K562 (cell line): ENCODE data around the gene SFN. TPM values are rescaled to one million over a fixed set of nuclear protein-coding genes. Genes with fewer than 3 reads are reported as not detected.

Experiments
- ATAC-seq: fragments of 200-7000 bp; cut with Tn5 transposase; 3 replicates; pipeline ENCODE4 v1.9.1; 2020; ENCODE audit warnings: moderate library complexity
- BruUV-seq: library from RNA; stranded (reverse); fragments of 400-500 nt; replicated peaks from 2 replicates; lab custom pipeline; 2021; lab: Mats Ljungman, UMichigan
- CTCF ChIA-PET: fragments of 300-600 bp; formaldehyde crosslinking; extraction: SDS; loops from one replicate; lab custom pipeline; 2021; ENCODE audit warnings: low intra/inter-chr PET ratio; lab: Yijun Ruan, JAX
- POLR2A ChIA-PET: fragments of 300-600, 350-650 bp; sonication (Branson Sonifier 250); formaldehyde crosslinking; extraction: SDS; loops from one replicate; lab custom pipeline; 2021; ENCODE audit warnings: antibody characterized with exemption, inconsistent platforms; lab: Yijun Ruan, JAX
- DNase-seq, 4 experiments: peaks; one replicate each; pipeline versions ENCODE4 v3.0.0 to v3.0.0-alpha.2; 2011 to 2018; ENCODE audit warnings: low spot score in 3 of 4, mixed read lengths in 3 of 4; ENCODE audit errors: extremely low read depth in 1 of 4
- FAIRE-seq: peaks from 2 replicates; lab custom pipeline; 2011; peaks lifted over from hg19 to GRCh38; lab: Jason Lieb, UNC
- H2AFZ ChIP-seq: 2 replicates; pipeline ENCODE4 v1.6.0; 2011; ENCODE audit warnings: low read depth, low read length, control low read depth, inconsistent platforms
- H3K27ac ChIP-seq: fragments of 200-600 bp; 3 replicates; pipeline ENCODE4 v1.8.0; 2011; ENCODE audit warnings: low read depth, mild to moderate bottlenecking, control low read depth, inconsistent platforms, low read length, moderate library complexity, mixed read lengths; ENCODE audit errors: extremely low read depth
- H3K27me3 ChIP-seq, 2 experiments: fragments of 300-600 bp in 1 of 2; 2 replicates in 1 of 2; 3 replicates in 1 of 2; pipeline versions ENCODE4 v1.6.0 to v1.8.0; 2011; ENCODE audit warnings: inconsistent platforms in 2 of 2, low read length in 2 of 2, mild to moderate bottlenecking in 1 of 2, mixed read lengths in 1 of 2, moderate library complexity in 1 of 2; ENCODE audit not compliant: control insufficient read depth in 2 of 2, insufficient read depth in 2 of 2
- H3K36me3 ChIP-seq: fragments of 300-600 bp; 3 replicates; pipeline ENCODE4 v1.8.0; 2011; ENCODE audit warnings: mild to moderate bottlenecking, low read length, inconsistent platforms; ENCODE audit not compliant: control insufficient read depth, insufficient read depth
- H3K4me1 ChIP-seq, 2 experiments: fragments of 200-600 bp in 1 of 2; replicated peaks in 1 of 2; 2 replicates in 1 of 2; 3 replicates in 1 of 2; pipeline versions ENCODE4 v1.5.1 to v1.8.0; 2011; ENCODE audit warnings: inconsistent platforms in 2 of 2, low read length in 2 of 2, mild to moderate bottlenecking in 1 of 2, mixed read lengths in 1 of 2, moderate library complexity in 1 of 2; ENCODE audit not compliant: control insufficient read depth in 2 of 2, insufficient read depth in 2 of 2
- H3K4me2 ChIP-seq: 2 replicates; pipeline ENCODE4 v1.6.1; 2011; ENCODE audit warnings: low read length, control low read depth, inconsistent platforms, mixed read lengths; ENCODE audit not compliant: insufficient read depth
- H3K4me3 ChIP-seq: fragments of 200-600 bp; sonication (generic), shearing (Covaris generic); 2 replicates; pipeline ENCODE4 v1.5.1; 2016; ENCODE audit warnings: control low read depth, inconsistent platforms
- H3K79me2 ChIP-seq: fragments of 200-600 bp; 3 replicates; pipeline ENCODE4 v1.8.0; 2011; ENCODE audit warnings: low read length, inconsistent platforms; ENCODE audit not compliant: control insufficient read depth, insufficient read depth
- H3K9ac ChIP-seq, 2 experiments: 2 replicates each; pipeline versions ENCODE4 v1.6.0 to v1.6.1; 2011; ENCODE audit warnings: low read depth in 2 of 2, low read length in 2 of 2, control low read depth in 1 of 2, inconsistent platforms in 1 of 2, mild to moderate bottlenecking in 1 of 2, mixed read lengths in 1 of 2; ENCODE audit not compliant: insufficient read depth in 1 of 2
- H3K9me1 ChIP-seq: one replicate; pipeline ENCODE4 v1.6.0; 2011; ENCODE audit warnings: inconsistent platforms, mild to moderate bottlenecking, low read length, moderate library complexity; ENCODE audit not compliant: control insufficient read depth, insufficient read depth
- H3K9me3 ChIP-seq: replicated peaks from 2 replicates; pipeline ENCODE4 v1.5.1; 2011; ENCODE audit warnings: low read depth, low read length, inconsistent platforms; ENCODE audit not compliant: control insufficient read depth, insufficient read depth
- H4K20me1 ChIP-seq: replicated peaks from 2 replicates; pipeline ENCODE4 v1.6.1; 2011; ENCODE audit warnings: low read length, inconsistent platforms, mixed read lengths; ENCODE audit not compliant: control insufficient read depth, insufficient read depth
- AFF1 ChIP-seq, 2 experiments: fragments of 450-650 bp; IDR thresholded peaks; 2 replicates each; pipeline ENCODE4 v1.6.1; 2018; ENCODE audit warnings: mild to moderate bottlenecking in 2 of 2, low read depth in 1 of 2; ENCODE audit not compliant: partially characterized antibody in 2 of 2
- CEBPG ChIP-seq, 3 experiments: fragments of 200-800 bp in 1 of 3; sonication (Bioruptor generic) in 1 of 3; sonication (generic) in 1 of 3; formaldehyde crosslinking in 1 of 3; IDR thresholded peaks in 2 of 3; conservative IDR thresholded peaks in 1 of 3; 2 replicates each; pipeline versions ENCODE4 v1.6.1 to v1.8.0; 2016 to 2022; ENCODE audit warnings: missing compliant biosample characterization in 2 of 3, missing genetic modification characterization in 2 of 3, mild to moderate bottlenecking in 1 of 3, missing genetic modification reagents in 1 of 3
- FOXJ2 ChIP-seq: fragments of 200-800 bp; sonication (Bioruptor generic); IDR thresholded peaks from 2 replicates; pipeline ENCODE4 v1.6.1; 2016; ENCODE audit warnings: missing genetic modification characterization, missing compliant biosample characterization
- HMBOX1 ChIP-seq: sonication (generic); IDR thresholded peaks from 2 replicates; pipeline ENCODE4 v1.6.1; 2016
- IRF1 ChIP-seq: sonication (generic); formaldehyde crosslinking; IDR thresholded peaks from 2 replicates; pipeline ENCODE4 v1.8.0; 2022; ENCODE audit warnings: missing genetic modification reagents, mild to moderate bottlenecking, borderline replicate concordance
- NCOR1 ChIP-seq: fragments of 450-650 bp; IDR thresholded peaks from 2 replicates; pipeline ENCODE4 v1.6.1; 2016; ENCODE audit warnings: mild to moderate bottlenecking, moderate library complexity
- NFIC ChIP-seq: fragments of 450-650 bp; IDR thresholded peaks from 2 replicates; pipeline ENCODE4 v1.6.1; 2017; ENCODE audit warnings: mild to moderate bottlenecking, inconsistent platforms
- NR2C2 ChIP-seq, 2 experiments: fragments of 200-800 bp in 1 of 2; sonication (Bioruptor generic) in 1 of 2; sonication (generic) in 1 of 2; formaldehyde crosslinking in 1 of 2; IDR thresholded peaks; 2 replicates each; pipeline versions ENCODE4 v1.6.1 to v1.8.0; 2016 to 2022; ENCODE audit warnings: mild to moderate bottlenecking in 1 of 2, missing compliant biosample characterization in 1 of 2, missing genetic modification characterization in 1 of 2, missing genetic modification reagents in 1 of 2
- PHF20 ChIP-seq: fragments of 450-650 bp; IDR thresholded peaks from 2 replicates; pipeline ENCODE4 v1.6.1; 2018; ENCODE audit not compliant: partially characterized antibody
- STAT5A ChIP-seq: IDR thresholded peaks from 2 replicates; pipeline ENCODE4 v1.6.1; 2012; ENCODE audit warnings: low read length, inconsistent platforms, borderline replicate concordance
- ZNF583 ChIP-seq: fragments of 250-450 bp; sonication (Bioruptor Pico); IDR thresholded peaks from 2 replicates; pipeline ENCODE4 v1.4.0; 2020
- WGBS: fragments of 100-300 bp; shearing (Covaris generic); methylation state at CpG from one replicate; pipeline ENCODE4 v1.1.6; 2016; ENCODE audit warnings: low coverage, mixed read lengths; ENCODE audit not compliant: insufficient coverage; ENCODE audit errors: missing lambda C conversion rate; 5-methylcytosine and 5-hydroxymethylcytosine counted together
- in situ Hi-C: fragments of 300-500 bp; cut with MboI; formaldehyde crosslinking; loops from 4 replicates; pipeline ENCODE4 v1.15.0; 2018; ENCODE audit warnings: inconsistent platforms, mixed read lengths
- intact Hi-C: fragments of 100-400 bp; cut with micrococcal nuclease; formaldehyde crosslinking; loops from 2 replicates; pipeline ENCODE4 v1.14.2; 2022
- polyA plus RNA-seq, 8 experiments: library from polyadenylated mRNA; depleted of rRNA in 4 of 8; stranded (reverse) in 5 of 8; unstranded in 3 of 8; fragments of >200 nt; fragmentation: Nextera tagmentation in 2 of 8; fragmentation: Illumina TruSeq in 1 of 8; extraction: Ambion mirVana in 2 of 8; extraction: Trizol in 1 of 8; gene quantifications; 2 replicates each; pipeline versions ENCODE4 v1.2.1 to v1.2.3, GENCODE V29; 2011 to 2014; ENCODE audit warnings: inconsistent platforms in 1 of 8, missing spikeins in 1 of 8
- total RNA-seq, 7 experiments: library from RNA; depleted of rRNA in 6 of 7; stranded (reverse); fragments of >200 nt in 6 of 7; fragmentation: Illumina TruSeq in 2 of 7; extraction: Trizol in 2 of 7; gene quantifications; 2 replicates each; pipeline versions ENCODE4 v1.2.1 to v1.2.3, GENCODE V29; 2011 to 2021; ENCODE audit warnings: low replicate concordance in 1 of 7

Gene SFN
- total and polyA plus RNA-seq, 9 of the 15 experiments (the other 6 are each of a cell fraction or from before 2014, with no cell fraction given): 0.10 to 3.8 (median 2.0) TPM

- Histone ChIP-seq H3K36me3 (no peaks in the 10 kb centered on the region), H2AFZ (peak overlapping the region; percentile 6; the same call in 1 of the 2 replicates), H3K4me1 (peaks cover 30 to 32% of the 10 kb centered on the region in 2 experiments), H4K20me1 (no peaks in the 10 kb centered on the region), H3K9ac (peak overlapping the region in 1 of 2 experiments; percentile 46; a peak in 1 of 4 replicates), H3K27ac (no peak overlapping the region), H3K9me3 (no peaks in the 10 kb centered on the region), H3K9me1 (no peaks in the 10 kb centered on the region), H3K4me2 (no peak overlapping the region), H3K79me2 (no peaks in the 10 kb centered on the region), H3K4me3 (no peak overlapping the region), H3K27me3 (no peaks in the 10 kb centered on the region)
- ChIA-PET CTCF (no interaction called here), POLR2A (interaction anchor here (0.7 to 2.4 kb wide), 2 partner anchors 10 to 39 kb away, joined by 3 to 12 read pairs; partner anchors contain the start of gene GPATCH3)
- no peak for ATAC-seq
- intact Hi-C loops (no loop called here), in situ Hi-C loops (no loop called here)
- WGBS: 29% methylated on average over 4 of the region's 4 CpGs
- no TSS peak for BruUV-seq
- no peak for FAIRE-seq
- peak in 3 of 4 experiments; percentile 13 to 46 (median 34) for DNase-seq
- TF ChIP-seq FOXJ2 (peak; percentile 42; the same call in 1 of the 2 replicates), ZNF583 (CRISPR knock-in tag) (peak; percentile 32; the same call in 1 of the 2 replicates), PHF20 (no peak), CEBPG (CRISPR knock-in tag; IDR thresholded peaks at IDR 0.05) (peak; percentile 72), CEBPG (tag; conservative IDR thresholded peaks at IDR 0.05 in 1 of 2, IDR thresholded peaks at IDR 0.05 in 1 of 2) (peak; percentile 73 to 76), IRF1 (CRISPR knock-in tag) (no peak), NCOR1 (0 out of 2 replicates have a peak, but pooled peaks have one; percentile 23), NFIC (peak; percentile 24; the same call in 1 of the 2 replicates), HMBOX1 (peak; percentile 17; the same call in 1 of the 2 replicates), AFF1 (IDR thresholded peaks at IDR 0.05; ENCODE audit: low read depth in 1 of 2, partially characterized antibody in 2 of 2) (no peak), NR2C2 (CRISPR knock-in tag; IDR thresholded peaks at IDR 0.05) (no peak), NR2C2 (tag; IDR thresholded peaks at IDR 0.05) (peak; percentile 40; the same call in 1 of the 2 replicates), STAT5A (no peak)
Observed at GRCh38 chr1:26910343-26911160, 47.6 kb downstream of the SFN start.
